GM19238 (cell line): ENCODE results near the gene BLOC1S1.
"Not testable (repeated sequence)": the region's sequence is repeated elsewhere in the genome, so short reads cannot be mapped to it uniquely, and the experiment has no call there.

Experiments used
- DNase-seq: peaks from one replicate; pipeline ENCODE4 v3.0.0; 2011; ENCODE audit warnings: low spot score; ENCODE audit not compliant: insufficient read length

BLOC1S1 gene

DNA sequence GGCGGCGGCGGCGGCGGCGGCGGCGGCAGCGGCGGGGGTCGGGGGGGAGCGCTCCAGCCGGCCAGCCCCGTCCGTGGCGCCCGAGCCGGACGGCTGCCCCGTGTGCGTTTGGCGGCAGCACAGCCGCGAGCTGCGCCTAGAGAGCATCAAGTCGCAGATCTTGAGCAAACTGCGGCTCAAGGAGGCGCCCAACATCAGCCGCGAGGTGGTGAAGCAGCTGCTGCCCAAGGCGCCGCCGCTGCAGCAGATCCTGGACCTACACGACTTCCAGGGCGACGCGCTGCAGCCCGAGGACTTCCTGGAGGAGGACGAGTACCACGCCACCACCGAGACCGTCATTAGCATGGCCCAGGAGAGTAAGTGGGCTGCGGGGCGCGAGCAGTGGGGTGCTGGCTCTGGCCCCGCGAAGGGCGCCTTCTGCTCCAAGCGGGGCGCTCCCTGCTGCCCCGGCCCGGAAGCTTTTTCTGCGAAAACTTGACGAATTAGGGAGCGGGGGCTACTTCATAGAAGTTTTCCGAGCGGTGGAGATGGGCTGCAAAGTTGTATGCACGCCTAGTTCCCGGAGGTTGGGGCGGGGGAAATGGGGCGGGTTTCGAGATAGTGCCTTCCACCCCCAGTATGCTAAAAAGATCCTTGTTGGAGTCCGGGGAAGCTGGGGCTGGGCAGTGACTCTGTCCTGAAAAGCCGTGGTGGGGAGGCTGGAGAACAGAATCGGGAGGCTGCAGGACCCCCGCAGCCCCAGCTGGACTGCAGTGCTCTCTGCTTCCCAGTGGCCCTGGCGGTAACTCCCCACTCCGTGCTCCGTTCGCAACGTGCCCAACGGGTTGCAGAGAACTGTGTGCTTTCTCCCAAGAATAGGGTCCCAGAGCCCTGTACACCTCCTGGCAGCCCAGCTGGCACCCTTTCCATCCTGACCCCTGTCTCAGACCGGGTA lies 27.8 kb downstream of the BLOC1S1 start:
- no peak for DNase-seq

DNA sequence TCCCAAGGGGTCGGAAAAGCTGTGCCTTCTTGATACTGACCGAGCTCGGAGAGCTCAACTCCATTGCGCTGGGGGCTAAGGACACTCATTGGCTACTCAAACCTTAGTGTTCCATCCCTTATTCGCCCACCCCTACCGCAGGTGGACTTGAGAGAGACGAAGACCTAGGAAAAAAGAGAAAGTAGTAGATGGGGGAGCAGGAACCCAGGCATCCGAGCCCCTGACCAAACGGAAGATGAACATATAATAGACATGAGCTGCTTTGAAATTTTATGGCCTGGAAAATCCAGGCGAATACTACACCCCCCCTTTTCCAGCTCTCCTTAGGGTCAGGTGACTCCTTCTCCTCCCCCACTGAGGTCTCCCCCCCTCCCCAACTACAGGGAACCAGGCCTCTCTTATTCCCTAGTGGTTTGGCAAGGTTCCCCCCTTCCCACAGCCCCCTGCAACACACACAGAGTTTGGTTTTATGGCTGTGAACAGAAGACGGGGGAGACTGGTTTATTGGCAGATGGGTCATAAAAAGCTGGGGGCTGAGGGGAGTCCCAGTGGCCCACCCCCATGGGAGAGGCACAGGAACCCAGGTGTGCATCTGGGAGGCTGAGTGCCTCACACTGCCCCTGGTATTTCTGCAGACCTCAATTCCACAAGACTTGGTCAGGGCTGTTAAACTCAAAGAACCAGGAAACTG lies 28.6 kb downstream of the BLOC1S1 start:
- DNase-seq = no peak

DNA sequence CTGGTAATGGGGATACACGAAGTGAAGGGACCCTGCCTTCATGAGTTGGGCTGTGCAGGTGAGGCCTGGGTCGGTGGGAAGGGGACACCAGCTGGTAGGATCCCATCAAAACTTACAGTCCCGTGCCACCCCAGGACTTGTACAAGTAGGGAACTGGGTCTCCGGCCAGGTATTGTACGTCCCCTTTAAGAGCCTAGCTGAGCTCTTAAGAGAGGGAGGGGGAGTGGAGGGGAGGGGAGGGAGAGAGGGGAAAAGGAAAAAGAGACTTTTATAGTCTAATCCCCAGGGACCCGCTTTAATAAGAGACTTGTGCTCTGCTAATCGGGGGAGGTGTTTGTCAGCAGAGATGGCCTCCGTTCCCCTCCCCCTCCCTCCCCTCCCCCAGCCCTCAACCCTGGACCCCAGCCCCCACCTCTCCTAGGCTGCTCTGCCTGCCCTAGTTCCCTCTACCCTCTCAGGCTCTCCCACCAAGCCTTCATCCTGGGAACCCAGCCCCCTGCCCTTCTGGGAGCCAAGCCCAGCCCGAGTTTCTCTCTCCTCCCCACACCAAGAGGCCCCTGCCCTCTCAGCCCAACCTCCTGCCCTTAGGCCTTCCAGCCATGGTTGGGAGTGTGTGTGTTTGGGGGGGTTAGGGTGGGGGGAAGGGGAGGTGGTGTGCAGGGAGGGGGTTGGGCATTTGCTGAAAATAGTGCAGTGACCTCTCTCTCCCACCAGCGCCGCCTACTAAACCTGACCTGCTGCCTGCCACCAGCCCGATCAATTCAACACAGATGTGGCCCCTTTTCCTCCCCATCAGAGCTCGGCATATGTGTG lies 29.7 kb downstream of the BLOC1S1 start:
- no peak for DNase-seq

DNA sequence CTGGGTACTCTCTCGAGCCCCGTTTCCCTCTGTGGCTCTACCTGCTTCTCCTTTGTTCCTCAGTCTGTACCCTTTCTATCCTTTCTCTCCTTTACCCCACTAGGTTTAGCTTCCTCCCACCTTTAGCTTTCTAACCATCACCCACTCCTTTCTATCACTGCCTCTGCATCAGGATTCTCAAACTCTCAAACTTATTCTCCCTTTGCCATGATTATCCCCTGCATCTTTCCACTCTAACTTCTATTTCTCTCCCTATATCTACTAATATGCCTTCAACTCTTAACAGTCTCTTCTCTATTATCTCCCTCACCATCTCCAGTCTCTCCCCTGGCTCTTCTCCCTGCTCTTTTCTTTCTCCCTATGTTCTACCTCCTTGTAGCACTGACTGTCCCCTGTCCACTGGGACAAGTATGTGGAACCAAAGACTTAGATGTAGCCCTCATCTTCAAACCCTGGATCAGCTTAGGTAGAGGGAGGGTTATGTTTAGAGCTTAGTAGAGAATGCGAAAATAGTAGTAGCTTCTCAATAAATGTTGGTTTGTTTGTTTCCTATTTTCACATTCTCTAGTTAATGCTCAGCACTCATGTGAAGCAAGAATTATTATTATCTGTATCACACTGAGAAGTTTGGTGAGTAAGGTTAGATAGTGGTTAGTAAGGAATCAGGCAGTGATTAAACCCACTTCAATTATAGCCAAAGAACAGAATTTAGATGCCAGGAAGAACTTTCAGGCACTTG lies 30.5 kb downstream of the BLOC1S1 start:
- no peak for DNase-seq

DNA sequence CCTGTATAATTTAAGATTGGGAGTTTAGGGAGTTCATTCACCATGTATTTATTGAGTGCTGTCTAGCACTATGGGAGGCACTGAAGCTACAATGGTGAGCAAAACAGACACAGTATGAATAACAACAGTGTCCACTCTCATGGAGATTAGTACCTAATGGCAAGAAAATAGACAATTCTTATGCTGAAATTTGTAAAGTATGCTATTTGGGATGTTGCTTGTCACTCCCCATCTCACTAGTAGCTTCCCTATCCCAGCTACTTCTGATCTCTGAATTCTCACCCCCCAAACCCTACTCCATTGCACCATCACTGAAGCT lies 31.0 kb downstream of the BLOC1S1 start:
- no peak for DNase-seq

DNA sequence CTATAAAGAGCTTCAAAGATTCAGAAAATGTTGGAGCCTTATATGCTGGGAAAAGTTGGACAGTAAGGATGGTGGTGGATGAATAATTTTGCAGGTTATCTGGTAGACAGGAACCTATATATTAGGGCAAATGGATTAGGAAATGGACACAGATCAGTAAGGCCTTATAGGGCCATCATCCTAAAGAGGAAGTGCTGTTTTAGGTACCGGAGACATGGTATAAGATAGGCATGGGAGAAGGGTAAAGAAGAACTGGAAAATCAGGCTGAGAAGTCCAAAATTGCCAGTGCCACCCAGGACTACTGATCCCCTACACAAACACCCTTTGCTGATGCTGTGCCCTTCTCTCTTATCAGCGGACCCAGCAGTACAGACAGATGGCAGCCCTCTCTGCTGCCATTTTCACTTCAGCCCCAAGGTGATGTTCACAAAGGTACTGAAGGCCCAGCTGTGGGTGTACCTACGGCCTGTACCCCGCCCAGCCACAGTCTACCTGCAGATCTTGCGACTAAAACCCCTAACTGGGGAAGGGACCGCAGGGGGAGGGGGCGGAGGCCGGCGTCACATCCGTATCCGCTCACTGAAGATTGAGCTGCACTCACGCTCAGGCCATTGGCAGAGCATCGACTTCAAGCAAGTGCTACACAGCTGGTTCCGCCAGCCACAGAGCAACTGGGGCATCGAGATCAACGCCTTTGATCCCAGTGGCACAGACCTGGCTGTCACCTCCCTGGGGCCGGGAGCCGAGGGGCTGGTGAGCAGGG lies 32.6 kb downstream of the BLOC1S1 start:
- DNase-seq = no peak

DNA sequence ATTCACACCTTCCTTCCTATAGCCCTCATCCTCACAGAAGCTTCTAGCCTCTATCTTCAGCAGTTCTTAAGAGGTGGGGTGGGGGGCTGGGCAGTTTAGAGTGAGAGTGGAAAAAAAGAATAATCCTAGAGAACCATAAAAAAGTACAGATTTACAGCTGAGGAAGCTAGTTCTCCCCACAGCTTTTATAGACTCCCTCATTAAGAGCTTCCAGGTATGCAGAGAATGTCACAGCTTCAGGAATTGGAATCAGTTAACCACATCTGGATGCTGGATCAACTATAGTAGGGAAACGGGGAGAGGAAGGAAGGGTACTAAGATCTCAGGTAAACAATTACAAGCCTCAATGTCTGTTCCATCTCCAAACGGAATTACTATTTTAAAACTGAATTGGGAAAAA lies 39.4 kb downstream of the BLOC1S1 start:
- DNase-seq = no peak

DNA sequence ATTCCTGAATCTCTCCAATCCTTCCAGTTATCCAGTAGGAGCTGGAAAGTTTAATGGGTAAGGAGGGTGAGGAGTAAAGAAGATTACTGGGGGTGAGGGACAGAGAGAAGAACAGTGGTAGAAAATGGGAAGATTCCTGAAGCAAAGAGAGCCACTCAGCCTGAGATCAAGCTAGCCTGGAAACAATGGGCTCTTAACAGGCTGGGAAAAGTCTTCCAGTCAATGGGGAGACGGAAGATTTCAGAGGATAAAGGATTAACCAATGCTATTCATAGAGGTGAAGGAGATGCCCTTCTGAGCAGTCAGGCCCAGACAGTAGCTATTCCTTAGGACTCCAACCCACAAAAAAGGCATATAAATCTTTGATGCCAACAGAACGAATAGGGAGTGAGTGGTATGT lies 41.9 kb downstream of the BLOC1S1 start:
- no peak for DNase-seq

DNA sequence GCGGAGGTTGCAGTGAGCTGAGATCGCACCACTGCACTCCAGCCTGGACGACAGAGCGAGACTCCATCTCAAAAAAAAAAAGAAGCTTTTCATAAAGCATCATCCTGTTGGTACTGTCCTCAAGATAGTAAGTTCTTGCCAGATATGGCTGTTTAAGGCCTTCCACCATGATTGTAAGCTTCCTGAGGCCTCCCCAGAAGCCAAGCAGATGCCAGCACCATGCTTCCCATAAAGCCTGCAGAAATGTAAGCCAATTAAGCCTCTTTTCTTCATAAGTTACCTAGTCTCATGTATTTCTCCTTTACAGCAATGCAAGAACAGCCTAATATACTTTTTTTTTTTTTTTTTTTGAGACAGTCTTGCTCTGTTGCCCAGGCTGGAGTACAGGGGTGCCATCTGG lies 42.7 kb downstream of the BLOC1S1 start:
- DNase-seq = not testable (repeated sequence)

DNA sequence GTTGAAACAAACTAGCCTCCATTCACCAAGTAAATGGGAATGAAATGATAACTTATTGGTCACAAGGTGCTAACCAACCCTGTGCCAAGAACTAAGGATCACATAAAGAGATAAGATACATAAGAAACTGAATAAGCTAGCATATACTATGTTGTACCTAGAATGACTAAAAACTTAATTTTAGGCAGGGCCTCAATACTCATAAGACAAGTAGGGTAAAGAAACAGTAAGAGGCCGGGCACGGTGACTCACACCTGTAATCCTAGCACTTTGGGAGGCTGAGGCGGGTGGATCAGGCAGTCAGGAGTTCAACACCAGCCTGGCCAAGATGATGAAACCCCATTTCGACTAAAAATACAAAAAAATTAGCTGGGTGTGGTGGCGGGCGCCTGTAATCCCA lies 44.8 kb downstream of the BLOC1S1 start:
- no peak for DNase-seq

DNA sequence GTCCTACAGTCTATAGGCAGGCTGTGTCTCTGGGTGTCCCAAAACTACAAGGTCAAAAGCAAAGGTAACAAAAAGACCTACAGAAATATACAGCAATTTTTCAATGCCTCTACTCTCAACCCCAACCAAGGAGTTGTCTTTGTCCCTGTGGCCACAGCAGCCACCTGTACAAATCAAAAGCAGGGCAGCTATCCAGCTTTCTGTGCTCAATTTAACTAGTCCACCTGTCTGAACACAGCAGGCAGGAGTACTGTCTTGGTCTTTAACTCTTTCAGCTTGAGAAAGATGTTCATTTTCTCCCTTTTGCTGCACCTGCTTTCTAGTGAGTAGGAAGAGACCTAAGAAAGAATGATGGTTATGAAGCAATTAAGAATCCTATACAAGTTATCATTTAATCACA lies 46.8 kb downstream of the BLOC1S1 start:
- DNase-seq = no peak

DNA sequence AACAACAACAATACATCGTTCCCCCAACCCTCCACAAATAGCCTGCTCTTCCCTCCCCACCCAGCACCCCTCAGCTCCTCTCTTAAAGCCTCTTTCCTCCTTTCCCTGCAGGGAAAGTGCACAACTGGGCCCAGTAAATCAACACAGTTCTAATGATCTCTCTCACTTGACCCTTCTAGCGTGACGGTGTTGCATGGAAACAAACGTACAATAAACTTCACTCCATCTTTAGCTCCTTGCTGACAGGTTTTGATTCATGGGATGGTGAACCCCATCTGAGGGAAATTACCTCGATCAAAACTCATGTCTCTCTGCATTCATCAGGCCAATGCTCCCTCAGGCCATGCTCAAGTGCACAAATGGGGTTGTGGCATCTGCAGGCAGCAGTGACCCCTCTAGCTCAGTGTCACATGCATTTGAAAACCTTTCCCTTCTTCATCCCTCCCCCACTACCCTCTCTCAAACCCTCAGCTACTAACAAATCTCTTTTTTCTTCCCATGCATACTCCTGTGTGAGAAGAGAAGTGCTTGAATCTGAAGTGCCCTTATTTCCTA lies 50.0 kb downstream of the BLOC1S1 start:
- DNase-seq = no peak

DNA sequence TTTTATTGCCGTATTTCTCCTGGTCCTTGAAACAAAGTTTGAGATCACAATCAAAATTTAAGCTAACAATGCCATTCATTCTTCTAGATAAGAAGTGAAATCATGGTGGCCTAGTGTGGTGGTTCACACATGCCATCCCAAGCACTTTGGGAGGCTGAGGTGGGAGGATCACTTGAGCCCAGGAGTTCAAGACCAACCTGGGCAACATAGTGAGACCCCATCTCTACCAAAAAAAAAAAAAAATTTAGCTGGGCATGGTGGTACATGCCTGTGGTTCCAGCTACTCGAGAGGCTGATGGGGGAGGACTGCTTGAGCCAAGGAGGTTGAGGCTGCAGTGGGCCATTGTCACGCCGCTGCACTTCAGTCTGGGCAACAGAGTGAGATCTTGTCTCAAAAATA lies 51.3 kb downstream of the BLOC1S1 start:
- DNase-seq = no peak
